Erythroblast (primary cell): ENCODE data around the gene PIP5K1B.

ENCODE experiments used
- GATA1 ChIP-seq: IDR thresholded peaks from 2 replicates; pipeline ENCODE4 v1.6.1; 2011; ENCODE audit warnings: low read depth, mild to moderate bottlenecking, control low read depth, low read length, moderate library complexity
- POLR2A ChIP-seq: IDR thresholded peaks from 2 replicates; pipeline ENCODE4 v1.6.1; 2011; ENCODE audit warnings: mild to moderate bottlenecking, low read length

DNA sequence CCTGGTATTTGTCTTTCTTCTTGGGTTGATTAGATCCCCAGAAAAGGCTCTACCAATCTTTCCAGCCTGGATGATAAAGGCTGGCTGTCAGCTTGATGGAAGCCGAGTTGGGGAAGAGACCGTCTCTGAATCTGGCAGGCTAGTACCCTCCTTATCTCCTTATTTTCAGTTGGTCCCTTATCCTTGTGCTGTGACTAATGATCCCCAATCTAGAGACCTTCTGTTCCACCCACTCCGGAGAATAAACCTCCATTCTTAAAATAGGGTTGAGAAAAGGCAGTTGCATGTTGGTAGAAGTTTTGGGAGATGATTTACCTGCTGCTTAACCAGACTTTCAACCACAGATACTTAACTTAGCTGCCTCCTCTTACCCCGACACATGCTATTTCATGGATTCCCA is 256.5 kb downstream of the PIP5K1B start:
- no peak for TF ChIP-seq POLR2A
- no peak for TF ChIP-seq GATA1
